CD8-positive, alpha-beta memory T cell (primary cell): ENCODE measurements around the gene FTO. TPM values are rescaled to one million over a fixed set of nuclear protein-coding genes. Genes with fewer than 3 reads are reported as not detected.
A peak's percentile ranks its signal among the peaks of the same experiment; 100 is the strongest.

ENCODE experiments used
- CTCF ChIA-PET: fragments of 350-600 bp; sonication (Branson Sonifier 250); formaldehyde crosslinking; loops from one replicate; lab custom pipeline; 2021; ENCODE audit warnings: antibody characterized with exemption; lab: Charles Lee
- POLR2A ChIA-PET: fragments of 350-600 bp; sonication (Branson Sonifier 250); formaldehyde crosslinking; loops from one replicate; lab custom pipeline; 2021; ENCODE audit warnings: antibody characterized with exemption; lab: Charles Lee
- DNase-seq, 5 donors: peaks; one replicate each; pipeline versions ENCODE4 v3.0.0 to v3.0.0-alpha.2; 2020 to 2022; ENCODE audit warnings: mixed read lengths in 1 of 5
- H3K27ac ChIP-seq: one replicate; pipeline ENCODE4 v1.7.0; 2013; ENCODE audit warnings: low read depth, mild to moderate bottlenecking, low read length, moderate library complexity
- H3K27me3 ChIP-seq: 2 replicates; pipeline ENCODE4 v1.7.0; 2013; ENCODE audit warnings: low read length, mild to moderate bottlenecking; ENCODE audit not compliant: insufficient read depth, poor library complexity, severe bottlenecking
- H3K36me3 ChIP-seq: 2 replicates; pipeline ENCODE4 v1.7.0; 2013; ENCODE audit warnings: mild to moderate bottlenecking, low read length, moderate library complexity; ENCODE audit not compliant: insufficient read depth
- H3K4me1 ChIP-seq: 2 replicates; pipeline ENCODE4 v1.7.0; 2013; ENCODE audit warnings: mild to moderate bottlenecking, low read length, moderate library complexity; ENCODE audit not compliant: insufficient read depth
- H3K4me3 ChIP-seq: 2 replicates; pipeline ENCODE4 v1.7.0; 2013; ENCODE audit warnings: mild to moderate bottlenecking, low read length
- H3K9me3 ChIP-seq: 2 replicates; pipeline ENCODE4 v1.7.0; 2013; ENCODE audit warnings: mild to moderate bottlenecking, low read length
- H3K27ac Mint-ChIP-seq, 8 donors: one replicate each; pipeline ENCODE4 v1.8.0; 2020 to 2021; ENCODE audit warnings: mixed read lengths in 8 of 8, mild to moderate bottlenecking in 6 of 8, inconsistent platforms in 3 of 8, moderate library complexity in 3 of 8
- H3K27me3 Mint-ChIP-seq, 2 donors: one replicate each; pipeline ENCODE4 v1.8.0; 2020 to 2021; ENCODE audit warnings: mixed read lengths in 2 of 2, mild to moderate bottlenecking in 1 of 2, moderate library complexity in 1 of 2
- H3K36me3 Mint-ChIP-seq, 3 donors: one replicate each; pipeline ENCODE4 v1.8.0; 2020 to 2021; ENCODE audit warnings: mixed read lengths in 3 of 3, inconsistent platforms in 1 of 3, mild to moderate bottlenecking in 1 of 3
- H3K4me1 Mint-ChIP-seq, 3 donors: one replicate each; pipeline ENCODE4 v1.8.0; 2020 to 2021; ENCODE audit warnings: mixed read lengths in 3 of 3, inconsistent platforms in 1 of 3, mild to moderate bottlenecking in 1 of 3
- H3K4me3 Mint-ChIP-seq, 7 donors: one replicate each; pipeline ENCODE4 v1.8.0; 2020 to 2021; ENCODE audit warnings: mixed read lengths in 7 of 7, mild to moderate bottlenecking in 6 of 7, moderate library complexity in 4 of 7, inconsistent platforms in 2 of 7
- H3K9me3 Mint-ChIP-seq, 5 donors: one replicate each; pipeline ENCODE4 v1.8.0; 2020 to 2022; ENCODE audit warnings: mixed read lengths in 5 of 5, mild to moderate bottlenecking in 3 of 5, moderate library complexity in 2 of 5, inconsistent platforms in 1 of 5
- polyA plus RNA-seq: library from polyadenylated mRNA; unstranded; fragments of 300-500 nt; fragmentation: Illumina TruSeq; gene quantifications from one replicate; pipeline ENCODE4 v1.2.3, GENCODE V29; 2021
- total RNA-seq, 2 experiments: library from RNA; stranded (reverse); gene quantifications; one replicate each; pipeline ENCODE4 v1.2.3, GENCODE V29; 2021

The FTO gene
- total and polyA plus RNA-seq, 3 experiments from 2014 or later = 54.5 to 77.8 (median 56.0) TPM

DNA sequence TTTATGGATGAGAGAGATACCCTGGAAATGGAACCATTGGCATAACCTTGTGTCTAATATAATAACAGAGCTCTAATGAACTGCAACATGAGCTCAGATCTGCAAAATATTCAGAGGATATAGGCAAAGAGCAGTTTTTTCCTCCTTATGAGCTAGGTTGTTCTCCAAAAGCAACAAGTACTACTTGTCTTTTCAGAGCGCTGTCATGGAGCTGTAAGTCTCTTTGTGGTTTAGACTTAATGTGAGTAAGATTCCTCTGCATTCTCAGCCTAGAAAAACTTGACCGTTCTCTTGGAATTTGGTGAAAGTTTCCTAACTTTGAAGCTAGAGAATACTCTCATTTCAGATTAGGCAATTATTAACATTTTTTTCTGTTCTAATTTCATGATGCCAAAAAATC, 85.2 kb downstream of the FTO start:
- Histone ChIP-seq H3K9me3 (no peaks in the 10 kb centered on the region), H3K4me1 (no peaks in the 10 kb centered on the region), H3K27me3 (no peaks in the 10 kb centered on the region), H3K4me3 (no peak overlapping the region), H3K27ac (no peak overlapping the region), H3K36me3 (no peaks in the 10 kb centered on the region)
- H3K9me3 Mint-ChIP-seq = no peaks in the 10 kb centered on the region
- POLR2A ChIA-PET = no interaction called here
- H3K36me3 Mint-ChIP-seq = peaks cover 0 to 1% (median 0%) of the 10 kb centered on the region in 3 donors
- H3K27me3 Mint-ChIP-seq = no peaks in the 10 kb centered on the region
- H3K4me1 Mint-ChIP-seq = peaks cover 25 to 54% (median 29%) of the 10 kb centered on the region in 3 donors
- no peak overlapping the region for H3K4me3 Mint-ChIP-seq
- CTCF ChIA-PET = no interaction called here
- H3K27ac Mint-ChIP-seq = peak overlapping the region in 1 of 8 donors; percentile 37
- DNase-seq = no peak

DNA sequence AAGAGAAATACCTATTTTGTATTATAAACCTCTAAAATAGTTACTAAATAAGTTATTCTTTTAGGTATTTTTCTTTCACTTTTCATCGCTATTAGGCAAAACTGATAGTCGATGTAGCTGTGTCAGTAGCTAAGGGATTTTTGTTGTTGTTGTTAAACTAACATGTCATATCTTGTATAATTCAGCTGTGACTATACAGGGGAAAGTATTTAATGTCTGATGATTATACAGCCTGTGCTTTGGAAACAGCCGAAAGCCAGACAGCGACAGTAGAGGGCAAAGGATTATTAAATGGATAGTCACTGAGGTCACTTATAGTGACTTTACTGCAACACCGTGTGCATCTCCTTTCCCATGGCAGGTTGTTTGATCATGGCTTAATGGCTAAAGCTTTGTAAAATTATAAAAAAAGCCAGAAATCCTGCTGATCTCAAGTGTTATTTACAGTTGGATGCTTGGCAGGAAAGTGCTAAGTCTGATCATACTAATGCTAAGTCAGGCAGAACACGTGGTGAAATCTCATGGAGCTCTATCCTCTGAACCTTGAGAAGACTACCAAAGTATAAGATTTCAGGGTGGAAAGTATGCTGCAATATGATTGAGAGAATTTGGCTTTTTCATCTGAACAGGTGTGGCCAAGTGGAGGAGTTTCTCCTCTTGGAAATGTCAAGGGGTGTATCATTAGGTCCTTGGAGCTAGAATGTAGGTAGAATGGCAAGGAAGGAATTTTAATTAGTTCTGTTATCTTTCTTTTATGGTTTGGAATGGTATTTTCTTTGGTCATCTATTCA, 88.4 kb downstream of the FTO start:
- Histone ChIP-seq H3K27me3 (no peaks in the 10 kb centered on the region), H3K27ac (no peak overlapping the region), H3K9me3 (no peaks in the 10 kb centered on the region), H3K4me1 (no peaks in the 10 kb centered on the region), H3K4me3 (no peak overlapping the region), H3K36me3 (no peaks in the 10 kb centered on the region)
- H3K27ac Mint-ChIP-seq = peak overlapping the region in 1 of 8 donors; percentile 32
- no peak overlapping the region for H3K4me3 Mint-ChIP-seq
- ChIA-PET CTCF (no interaction called here), POLR2A (no interaction called here)
- DNase-seq = no peak
- H3K27me3 Mint-ChIP-seq = no peaks in the 10 kb centered on the region
- H3K36me3 Mint-ChIP-seq = no peaks in the 10 kb centered on the region
- no peaks in the 10 kb centered on the region for H3K9me3 Mint-ChIP-seq
- H3K4me1 Mint-ChIP-seq = peaks cover 33 to 68% (median 40%) of the 10 kb centered on the region in 3 donors

GRCh38 chr16:53803451-53803850, 99.5 kb downstream of the FTO start:
- Mint-ChIP-seq H3K9me3 (peaks cover 0 to 2% (median 0%) of the 10 kb centered on the region in 5 donors), H3K27ac (peak overlapping the region in 1 of 8 donors; percentile 43), H3K27me3 (no peaks in the 10 kb centered on the region), H3K4me3 (no peak overlapping the region), H3K36me3 (peaks cover 2 to 18% (median 6%) of the 10 kb centered on the region in 3 donors), H3K4me1 (peaks cover 25 to 57% (median 39%) of the 10 kb centered on the region in 3 donors)
- Histone ChIP-seq H3K4me1 (peaks cover 5% of the 10 kb centered on the region), H3K36me3 (no peaks in the 10 kb centered on the region), H3K27ac (no peak overlapping the region), H3K9me3 (no peaks in the 10 kb centered on the region), H3K4me3 (no peak overlapping the region), H3K27me3 (no peaks in the 10 kb centered on the region)
- CTCF ChIA-PET = no interaction called here
- DNase-seq = no peak
- POLR2A ChIA-PET = no interaction called here

GRCh38 chr16:53803998-53804397, 100.0 kb downstream of the FTO start:
- peaks cover 21 to 57% (median 39%) of the 10 kb centered on the region in 3 donors for H3K4me1 Mint-ChIP-seq
- no peaks in the 10 kb centered on the region for H3K27me3 ChIP-seq
- ChIA-PET POLR2A (no interaction called here), CTCF (no interaction called here)
- peaks cover 5% of the 10 kb centered on the region for H3K4me1 ChIP-seq
- H3K36me3 ChIP-seq = no peaks in the 10 kb centered on the region
- no peak overlapping the region for H3K4me3 ChIP-seq
- H3K36me3 Mint-ChIP-seq = peaks cover 2 to 15% (median 6%) of the 10 kb centered on the region in 3 donors
- no peaks in the 10 kb centered on the region for H3K27me3 Mint-ChIP-seq
- H3K9me3 Mint-ChIP-seq = peaks cover 0 to 1% (median 0%) of the 10 kb centered on the region in 5 donors
- no peak overlapping the region for H3K27ac ChIP-seq
- no peaks in the 10 kb centered on the region for H3K9me3 ChIP-seq
- H3K27ac Mint-ChIP-seq = no peak overlapping the region
- no peak overlapping the region for H3K4me3 Mint-ChIP-seq
- DNase-seq = no peak

- Mint-ChIP-seq H3K36me3 (peaks cover 2 to 11% (median 6%) of the 10 kb centered on the region in 3 donors), H3K9me3 (peaks cover 0 to 1% (median 0%) of the 10 kb centered on the region in 5 donors), H3K27me3 (no peaks in the 10 kb centered on the region), H3K4me3 (no peak overlapping the region), H3K27ac (no peak overlapping the region), H3K4me1 (peaks cover 18 to 58% (median 39%) of the 10 kb centered on the region in 3 donors)
- H3K4me3 ChIP-seq = no peak overlapping the region
- DNase-seq = no peak
- CTCF ChIA-PET = no interaction called here
- no peaks in the 10 kb centered on the region for H3K9me3 ChIP-seq
- no peak overlapping the region for H3K27ac ChIP-seq
- POLR2A ChIA-PET = no interaction called here
- no peaks in the 10 kb centered on the region for H3K27me3 ChIP-seq
- H3K36me3 ChIP-seq = no peaks in the 10 kb centered on the region
- H3K4me1 ChIP-seq = peaks cover 5% of the 10 kb centered on the region
These were observed 100.5 kb downstream of the FTO start for GRCh38 chr16:53804467-53804866.

DNA sequence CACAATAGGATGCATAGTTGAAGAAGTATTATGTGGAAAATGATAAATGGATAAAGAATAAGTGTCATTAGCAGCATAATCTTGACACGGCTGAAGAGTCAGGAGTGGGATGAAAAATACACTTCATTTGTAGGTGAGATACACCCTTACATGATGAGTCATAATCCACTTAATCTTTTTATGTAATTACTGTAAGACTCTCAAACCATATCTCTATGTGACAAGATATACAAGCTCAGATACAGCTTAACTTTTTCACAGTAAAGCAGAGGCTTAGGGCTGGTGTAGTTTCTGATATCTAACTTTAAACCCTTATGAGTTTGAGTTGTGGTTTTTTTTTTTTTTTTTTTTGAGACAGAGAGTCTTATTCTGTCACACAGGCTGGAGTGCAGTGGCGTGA, 101.2 kb downstream of the FTO start:
- Mint-ChIP-seq H3K27ac (peak overlapping the region in 1 of 8 donors; percentile 24), H3K4me3 (no peak overlapping the region), H3K36me3 (peaks cover 4 to 11% (median 5%) of the 10 kb centered on the region in 3 donors), H3K9me3 (peaks cover 0 to 1% (median 0%) of the 10 kb centered on the region in 5 donors), H3K4me1 (peaks cover 18 to 59% (median 39%) of the 10 kb centered on the region in 3 donors), H3K27me3 (no peaks in the 10 kb centered on the region)
- ChIA-PET CTCF (interaction anchor here (1.1 kb wide), 1 partner anchor 11 kb away, joined by 3 read pairs; no protein-coding TSS in a partner anchor), POLR2A (no interaction called here)
- Histone ChIP-seq H3K36me3 (no peaks in the 10 kb centered on the region), H3K27ac (no peak overlapping the region), H3K4me3 (no peak overlapping the region), H3K4me1 (peaks cover 5% of the 10 kb centered on the region), H3K27me3 (no peaks in the 10 kb centered on the region), H3K9me3 (no peaks in the 10 kb centered on the region)
- no peak for DNase-seq

- H3K27me3 ChIP-seq = no peaks in the 10 kb centered on the region
- Mint-ChIP-seq H3K4me1 (peaks cover 21 to 59% (median 40%) of the 10 kb centered on the region in 3 donors), H3K27ac (peak overlapping the region in 2 of 8 donors; percentile 39 to 83), H3K4me3 (no peak overlapping the region), H3K9me3 (peaks cover 0 to 1% (median 0%) of the 10 kb centered on the region in 5 donors), H3K27me3 (no peaks in the 10 kb centered on the region), H3K36me3 (peaks cover 8 to 14% (median 11%) of the 10 kb centered on the region in 3 donors)
- H3K36me3 ChIP-seq = no peaks in the 10 kb centered on the region
- CTCF ChIA-PET = interaction anchor here (1.1 kb wide), 1 partner anchor 11 kb away, joined by 3 read pairs; no protein-coding TSS in a partner anchor
- H3K4me3 ChIP-seq = no peak overlapping the region
- H3K27ac ChIP-seq = no peak overlapping the region
- no peak for DNase-seq
- POLR2A ChIA-PET = no interaction called here
- H3K4me1 ChIP-seq = peaks cover 5% of the 10 kb centered on the region
- no peaks in the 10 kb centered on the region for H3K9me3 ChIP-seq
These were observed 101.8 kb downstream of the FTO start for GRCh38 chr16:53805752-53806151.
